Mucosa of descending colon (tissue), 3 donors: ENCODE data around the gene AUP1. TPM values are rescaled to one million over a fixed set of nuclear protein-coding genes. Genes with fewer than 3 reads are reported as not detected.

Source experiments
- ATAC-seq: fragments of 200-7000 bp; cut with Tn5 transposase; one replicate; pipeline ENCODE4 v1.9.1; 2020; ENCODE audit warnings: mild to moderate bottlenecking, moderate library complexity
- DNase-seq, 3 donors: peaks; one replicate each; pipeline ENCODE4 v3.0.0-alpha.2; 2020
- H3K36me3 ChIP-seq: fragments of 200-600 bp; one replicate; pipeline ENCODE4 v1.8.0; 2021; ENCODE audit warnings: low read depth, mild to moderate bottlenecking
- H3K4me1 ChIP-seq: fragments of 200-600 bp; one replicate; pipeline ENCODE4 v1.8.0; 2021; ENCODE audit warnings: low read depth, mild to moderate bottlenecking
- H3K4me3 ChIP-seq: fragments of 200-600 bp; one replicate; pipeline ENCODE4 v1.8.0; 2021; ENCODE audit warnings: mild to moderate bottlenecking
- H3K9me3 ChIP-seq: fragments of 200-600 bp; one replicate; pipeline ENCODE4 v1.8.0; 2021; ENCODE audit warnings: mild to moderate bottlenecking
- CTCF ChIP-seq: fragments of 200-600 bp; IDR thresholded peaks from one replicate; pipeline ENCODE4 v1.8.0; 2022; ENCODE audit warnings: antibody characterized with exemption, mild to moderate bottlenecking
- intact Hi-C, 2 donors: fragments of 100-400 bp; cut with DNase I in 1 of 2; cut with micrococcal nuclease in 1 of 2; formaldehyde crosslinking; loops; one replicate each; pipeline versions ENCODE4 v1.11.0 to v1.11.1; 2022; cut with DNase I, micrococcal nuclease
- total RNA-seq, 3 donors: library from RNA; stranded (reverse); fragmentation: NEBNext Ultra II Directional in 2 of 3; extraction: Animal tissue kit (Norgen Biotek cat#: 25700) in 2 of 3; gene quantifications; one replicate each; pipeline versions ENCODE4 v1.2.1 to v1.2.4, GENCODE V29; 2021 to 2023
- donor health status: DM: no; HTN: no; CAD: no; lungs with moderate emphysema.
- donor health status: DM: no; HTN: no; CAD: no.
- donor health status: DM: no; HTN: yes; CAD: no.

The AUP1 gene
- total RNA-seq, 3 donors from 2014 or later: 108 to 179 (median 129) TPM

DNA sequence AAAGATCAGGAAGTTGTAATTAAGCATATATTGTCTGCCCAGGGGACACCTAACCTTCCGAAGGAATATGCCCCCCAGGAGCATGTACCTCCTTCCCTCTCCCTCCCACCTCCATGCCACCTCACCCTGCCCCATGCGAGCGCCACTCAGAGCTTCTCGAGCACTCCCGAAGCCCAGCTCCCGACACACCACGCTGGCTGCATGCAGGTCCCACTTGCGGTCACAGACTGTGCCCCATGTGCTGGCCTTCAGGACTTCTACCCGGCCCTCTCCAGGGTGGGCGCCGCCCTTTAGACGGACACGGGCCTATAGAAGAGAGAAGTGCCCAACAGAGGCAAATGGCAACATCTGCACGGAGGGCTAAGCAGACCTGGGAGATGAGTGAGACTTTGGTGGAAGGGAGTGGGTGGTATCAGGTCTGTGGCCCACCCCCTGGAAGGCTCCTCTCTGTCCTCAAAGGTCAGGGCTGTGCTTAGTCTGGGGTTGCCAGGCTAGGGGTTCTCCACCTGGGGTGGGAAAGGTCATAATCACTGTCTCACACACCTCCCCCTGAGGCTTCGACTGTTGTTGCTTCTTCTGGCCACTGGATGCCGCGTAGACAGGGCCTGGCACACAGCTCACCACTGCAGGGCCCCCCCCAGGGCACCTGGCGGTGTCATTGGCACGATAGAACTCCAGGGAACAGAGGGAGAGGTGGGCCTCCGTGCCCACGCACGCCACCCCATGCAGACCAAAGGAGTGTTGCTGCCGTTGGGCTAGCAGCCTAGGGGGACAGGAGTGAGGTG lies 6.9 kb upstream of the AUP1 start:
- H3K9me3 ChIP-seq: no peaks in the 10 kb centered on the region
- no peaks in the 10 kb centered on the region for H3K4me1 ChIP-seq
- TF ChIP-seq CTCF: no peak
- H3K36me3 ChIP-seq: no peaks in the 10 kb centered on the region
- intact Hi-C loops: loop anchor here in 1 of 2 donors (10.0 kb wide), 1 partner anchor 52 kb away; the partner anchor contains the start of genes CCDC142 and TTC31
- peak in 1 of 3 donors; percentile 43 for DNase-seq
- no peak overlapping the region for H3K4me3 ChIP-seq
- no peak for ATAC-seq

DNA sequence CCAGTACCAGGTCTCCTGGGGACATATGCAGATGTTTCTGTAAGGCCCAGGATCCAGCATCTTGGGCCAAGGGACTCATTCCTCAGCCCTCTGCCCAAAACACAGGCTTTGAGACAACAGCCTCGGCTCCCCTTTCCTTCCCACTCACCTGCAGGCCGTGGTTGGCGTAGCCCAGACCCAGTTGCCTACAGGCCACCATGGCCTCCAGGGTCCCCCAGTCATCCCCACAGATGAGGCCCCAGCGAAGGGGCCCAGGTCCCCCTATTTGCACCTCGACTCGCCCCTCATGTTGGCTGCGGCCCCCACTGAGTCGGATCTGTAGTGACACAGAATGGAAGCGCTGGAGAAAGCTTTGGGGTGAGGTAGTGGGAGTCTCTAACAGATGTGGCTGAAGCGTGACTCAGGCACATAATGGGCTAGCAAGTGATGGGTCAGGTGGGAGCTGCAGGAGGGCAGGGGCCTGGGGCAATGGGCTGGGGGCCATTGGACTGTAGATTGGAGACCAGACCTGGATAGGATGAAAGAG lies 6.0 kb upstream of the AUP1 start:
- DNase-seq (peak in 1 of 3 donors; percentile 44), ATAC-seq (no peak)
- Histone ChIP-seq H3K36me3 (no peaks in the 10 kb centered on the region), H3K9me3 (no peaks in the 10 kb centered on the region), H3K4me3 (no peak overlapping the region), H3K4me1 (no peaks in the 10 kb centered on the region)
- intact Hi-C loops: loop anchor here in 1 of 2 donors (10.0 kb wide), 1 partner anchor 51 kb away; the partner anchor contains the start of genes CCDC142 and TTC31
- TF ChIP-seq CTCF: no peak

GRCh38 chr2:74534411-74534810 lies 4.9 kb upstream of the AUP1 start:
- no peak for DNase-seq
- Histone ChIP-seq H3K4me1 (no peaks in the 10 kb centered on the region), H3K9me3 (no peaks in the 10 kb centered on the region), H3K4me3 (no peak overlapping the region), H3K36me3 (no peaks in the 10 kb centered on the region)
- TF ChIP-seq CTCF: no peak
- intact Hi-C loops: loop anchor here in 1 of 2 donors (10.0 kb wide), 1 partner anchor 50 kb away; the partner anchor contains the start of genes CCDC142 and TTC31
- ATAC-seq: no peak

DNA sequence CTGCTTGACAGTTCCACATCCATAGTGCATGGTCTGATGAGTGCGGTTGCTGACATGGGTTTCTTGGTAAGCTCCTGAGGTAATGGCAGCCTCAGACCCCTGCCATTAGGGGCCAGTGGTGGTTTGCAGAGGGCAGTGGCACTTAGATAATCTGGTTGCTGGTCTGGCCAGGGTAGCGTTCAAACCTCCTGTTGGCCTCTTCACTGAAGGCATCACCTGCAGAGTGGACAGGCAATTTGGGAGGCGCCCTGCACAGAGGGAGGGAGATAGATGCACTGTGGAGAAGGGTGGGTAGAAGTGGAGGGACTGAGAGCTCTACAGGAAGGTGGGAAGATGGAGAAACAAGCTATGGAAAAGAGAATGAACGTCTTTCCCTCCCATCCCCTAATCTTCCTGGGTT lies 4.0 kb upstream of the AUP1 start:
- no peaks in the 10 kb centered on the region for H3K9me3 ChIP-seq
- no peak for ATAC-seq
- DNase-seq: no peak
- intact Hi-C loops: loop anchor here in 1 of 2 donors (10.0 kb wide), 1 partner anchor 49 kb away; the partner anchor contains the start of genes CCDC142 and TTC31
- H3K4me1 ChIP-seq: peaks cover 5% of the 10 kb centered on the region
- no peak overlapping the region for H3K4me3 ChIP-seq
- H3K36me3 ChIP-seq: no peaks in the 10 kb centered on the region
- no peak for TF ChIP-seq CTCF

DNA sequence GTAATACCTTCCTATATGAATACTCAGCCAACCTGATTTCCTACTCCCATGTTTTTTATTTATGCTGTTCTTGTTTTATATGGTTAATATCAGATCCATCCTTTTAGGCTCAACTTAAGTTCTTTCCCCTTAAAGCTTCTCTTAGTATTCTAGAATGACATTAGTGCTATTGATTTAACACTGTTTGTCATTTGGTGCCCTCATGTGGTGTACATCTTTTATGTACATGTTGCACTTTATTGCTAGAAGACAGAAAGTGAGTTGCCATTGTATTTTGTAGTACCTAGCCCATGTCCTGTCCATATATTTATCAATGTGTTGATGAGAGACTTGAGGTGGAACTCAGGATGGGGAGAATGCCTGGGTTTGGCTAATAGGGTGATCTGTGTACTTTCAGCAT lies 2.7 kb upstream of the AUP1 start:
- H3K36me3 ChIP-seq: no peaks in the 10 kb centered on the region
- no peaks in the 10 kb centered on the region for H3K9me3 ChIP-seq
- DNase-seq (no peak), ATAC-seq (no peak)
- no peak overlapping the region for H3K4me3 ChIP-seq
- no peak for TF ChIP-seq CTCF
- H3K4me1 ChIP-seq: peaks cover 11% of the 10 kb centered on the region
- intact Hi-C loops: loop anchor here in 1 of 2 donors (10.0 kb wide), 1 partner anchor 47 kb away; the partner anchor contains the start of genes CCDC142 and TTC31
